Fibroblast of lung (primary cell): ENCODE measurements around the gene ZNF425. TPM values are rescaled to one million over a fixed set of nuclear protein-coding genes. Genes with fewer than 3 reads are reported as not detected.

Experiments used
- DNase-seq, 2 donors: peaks; one replicate each; pipeline versions ENCODE4 v3.0.0 to v3.0.0-alpha.2; 2010; ENCODE audit warnings: low read depth in 2 of 2
- H2AFZ ChIP-seq: 2 replicates; pipeline ENCODE4 v1.5.1; 2012; ENCODE audit warnings: low read length, control low read depth, inconsistent platforms
- H3K27ac ChIP-seq: 2 replicates; pipeline ENCODE4 v1.5.1; 2011; ENCODE audit warnings: low read length, control low read depth; ENCODE audit not compliant: insufficient read depth
- H3K27me3 ChIP-seq: 2 replicates; pipeline ENCODE4 v1.5.1; 2011; ENCODE audit warnings: mild to moderate bottlenecking, low read length; ENCODE audit not compliant: control insufficient read depth, insufficient read depth
- H3K36me3 ChIP-seq: 2 replicates; pipeline ENCODE4 v1.5.1; 2011; ENCODE audit warnings: low read length; ENCODE audit not compliant: control insufficient read depth, insufficient read depth
- H3K4me1 ChIP-seq: 2 replicates; pipeline ENCODE4 v1.5.1; 2011; ENCODE audit warnings: low read length; ENCODE audit not compliant: control insufficient read depth, insufficient read depth; ENCODE audit errors: extremely low read depth
- H3K4me2 ChIP-seq: 2 replicates; pipeline ENCODE4 v1.5.1; 2011; ENCODE audit warnings: low read length, control low read depth; ENCODE audit not compliant: insufficient read depth; ENCODE audit errors: extremely low read depth
- H3K4me3 ChIP-seq, 4 experiments: fragments of 200-600 bp in 1 of 4; sonication (generic) in 1 of 4; replicated peaks in 1 of 4; 2 replicates each; pipeline ENCODE4 v1.5.1; 2011 to 2016; ENCODE audit warnings: low read length in 4 of 4, low read depth in 3 of 4, mild to moderate bottlenecking in 3 of 4, control low read depth in 2 of 4, inconsistent platforms in 1 of 4, mixed read lengths in 1 of 4; ENCODE audit not compliant: insufficient read depth in 1 of 4; ENCODE audit errors: control extremely low read depth in 1 of 4
- H3K79me2 ChIP-seq: 2 replicates; pipeline ENCODE4 v1.5.1; 2012; ENCODE audit warnings: mild to moderate bottlenecking, low read length, inconsistent platforms; ENCODE audit not compliant: control insufficient read depth, insufficient read depth
- H3K9ac ChIP-seq: 2 replicates; pipeline ENCODE4 v1.5.1; 2011; ENCODE audit warnings: mild to moderate bottlenecking, low read length, control low read depth; ENCODE audit not compliant: insufficient read depth
- H3K9me3 ChIP-seq: 2 replicates; pipeline ENCODE4 v1.5.1; 2012; ENCODE audit warnings: low read depth, low read length; ENCODE audit not compliant: control insufficient read depth, insufficient read depth
- H4K20me1 ChIP-seq: 2 replicates; pipeline ENCODE4 v1.5.1; 2011; ENCODE audit warnings: low read length; ENCODE audit not compliant: control insufficient read depth, insufficient read depth; ENCODE audit errors: extremely low read depth
- EZH2 ChIP-seq: IDR thresholded peaks from 2 replicates; pipeline ENCODE4 v1.5.1; 2012; ENCODE audit warnings: low read length, control low read depth, mild to moderate bottlenecking; ENCODE audit errors: missing control alignments
- polyA plus RNA-seq, 2 donors: library from polyadenylated mRNA; depleted of rRNA in 1 of 2; stranded (reverse) in 1 of 2; unstranded in 1 of 2; fragments of >200 nt; gene quantifications; 2 replicates each; pipeline ENCODE4 v1.2.1, GENCODE V29; 2011 to 2012; ENCODE audit warnings: missing spikeins in 1 of 2
- total RNA-seq: library from RNA; depleted of rRNA; stranded (reverse); fragments of >200 nt; gene quantifications from 2 replicates; pipeline ENCODE4 v1.2.1, GENCODE V29; 2014
- TF ChIP-seq, protein P1 (sequence below), 2 donors: IDR thresholded peaks in 1 of 2; conservative IDR thresholded peaks in 1 of 2; 1 replicate in 1 of 2; 2 replicates in 1 of 2; pipeline ENCODE4 v1.5.1; 2011 to 2012; ENCODE audit warnings: low read length in 2 of 2, control low read depth in 1 of 2, inconsistent platforms in 1 of 2, low read depth in 1 of 2, mild to moderate bottlenecking in 1 of 2

The ZNF425 gene
- total and polyA plus RNA-seq, 2 donors (not counting 1 experiment from before 2014, with no cell fraction given) = 1.2 to 4.6 TPM

DNA sequence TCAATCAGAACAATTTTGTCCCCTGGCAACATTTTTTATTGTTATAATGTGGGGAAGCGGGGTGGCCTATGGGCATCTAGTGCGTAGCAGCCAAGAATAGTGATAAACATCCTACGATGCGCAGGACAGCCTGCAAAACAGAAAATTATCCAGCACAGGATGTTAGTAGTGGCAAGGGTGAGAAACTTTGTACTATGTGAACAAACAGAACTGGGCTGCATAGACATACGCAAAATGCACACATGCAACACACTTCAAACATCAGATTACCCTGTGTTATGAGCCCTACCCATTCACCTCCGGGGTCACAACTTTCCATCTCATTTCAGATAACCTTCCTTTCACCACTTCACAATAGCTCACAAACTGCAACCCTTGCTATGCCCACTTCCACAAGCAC, 38.7 kb downstream of the ZNF425 start:
- Histone ChIP-seq H3K9me3 (no peaks in the 10 kb centered on the region), H3K27me3 (no peaks in the 10 kb centered on the region), H2AFZ (no peak overlapping the region), H3K27ac (no peak overlapping the region), H3K4me2 (no peak overlapping the region), H3K36me3 (no peaks in the 10 kb centered on the region), H3K9ac (no peak overlapping the region), H3K4me1 (no peaks in the 10 kb centered on the region), H3K79me2 (peaks cover 4% of the 10 kb centered on the region), H4K20me1 (no peaks in the 10 kb centered on the region), H3K4me3 (no peak overlapping the region)
- no peak for DNase-seq
- TF ChIP-seq, protein P1, sequence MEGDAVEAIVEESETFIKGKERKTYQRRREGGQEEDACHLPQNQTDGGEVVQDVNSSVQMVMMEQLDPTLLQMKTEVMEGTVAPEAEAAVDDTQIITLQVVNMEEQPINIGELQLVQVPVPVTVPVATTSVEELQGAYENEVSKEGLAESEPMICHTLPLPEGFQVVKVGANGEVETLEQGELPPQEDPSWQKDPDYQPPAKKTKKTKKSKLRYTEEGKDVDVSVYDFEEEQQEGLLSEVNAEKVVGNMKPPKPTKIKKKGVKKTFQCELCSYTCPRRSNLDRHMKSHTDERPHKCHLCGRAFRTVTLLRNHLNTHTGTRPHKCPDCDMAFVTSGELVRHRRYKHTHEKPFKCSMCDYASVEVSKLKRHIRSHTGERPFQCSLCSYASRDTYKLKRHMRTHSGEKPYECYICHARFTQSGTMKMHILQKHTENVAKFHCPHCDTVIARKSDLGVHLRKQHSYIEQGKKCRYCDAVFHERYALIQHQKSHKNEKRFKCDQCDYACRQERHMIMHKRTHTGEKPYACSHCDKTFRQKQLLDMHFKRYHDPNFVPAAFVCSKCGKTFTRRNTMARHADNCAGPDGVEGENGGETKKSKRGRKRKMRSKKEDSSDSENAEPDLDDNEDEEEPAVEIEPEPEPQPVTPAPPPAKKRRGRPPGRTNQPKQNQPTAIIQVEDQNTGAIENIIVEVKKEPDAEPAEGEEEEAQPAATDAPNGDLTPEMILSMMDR (conservative IDR thresholded peaks at IDR 0.05 in 1 of 2, IDR thresholded peaks at IDR 0.05 in 1 of 2; ENCODE audit: low read depth in 1 of 2, low read length in 2 of 2) = no peak
- no peak for TF ChIP-seq EZH2

DNA sequence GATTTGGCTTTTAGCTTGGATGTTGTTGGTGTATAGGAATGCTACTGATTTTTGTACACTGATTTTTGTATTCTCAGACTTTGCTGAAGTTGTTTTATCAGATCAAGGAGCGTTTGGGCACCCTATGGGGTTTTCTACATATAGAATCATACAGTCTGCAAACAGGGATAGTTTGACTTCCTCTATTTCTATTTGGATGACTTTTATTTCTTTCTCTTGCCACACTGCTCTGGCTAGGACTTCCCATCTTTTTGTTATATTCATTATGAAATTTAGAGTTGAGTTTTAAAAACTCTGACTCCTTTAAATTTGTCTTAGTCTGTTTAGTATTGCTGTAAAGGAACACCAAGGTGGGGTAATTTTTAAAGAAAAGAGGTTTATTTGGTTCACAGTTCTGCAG, 40.3 kb downstream of the ZNF425 start:
- peaks cover 4% of the 10 kb centered on the region for H3K79me2 ChIP-seq
- H3K27me3 ChIP-seq = no peaks in the 10 kb centered on the region
- H2AFZ ChIP-seq = no peak overlapping the region
- H3K4me2 ChIP-seq = no peak overlapping the region
- H3K4me3 ChIP-seq = no peak overlapping the region
- TF ChIP-seq, protein P1 (conservative IDR thresholded peaks at IDR 0.05 in 1 of 2, IDR thresholded peaks at IDR 0.05 in 1 of 2; ENCODE audit: low read depth in 1 of 2, low read length in 2 of 2) = no peak
- TF ChIP-seq EZH2 = no peak
- DNase-seq = no peak
- H3K36me3 ChIP-seq = no peaks in the 10 kb centered on the region
- H3K9ac ChIP-seq = no peak overlapping the region
- H3K4me1 ChIP-seq = no peaks in the 10 kb centered on the region
- no peaks in the 10 kb centered on the region for H4K20me1 ChIP-seq
- H3K9me3 ChIP-seq = no peaks in the 10 kb centered on the region
- H3K27ac ChIP-seq = no peak overlapping the region

DNA sequence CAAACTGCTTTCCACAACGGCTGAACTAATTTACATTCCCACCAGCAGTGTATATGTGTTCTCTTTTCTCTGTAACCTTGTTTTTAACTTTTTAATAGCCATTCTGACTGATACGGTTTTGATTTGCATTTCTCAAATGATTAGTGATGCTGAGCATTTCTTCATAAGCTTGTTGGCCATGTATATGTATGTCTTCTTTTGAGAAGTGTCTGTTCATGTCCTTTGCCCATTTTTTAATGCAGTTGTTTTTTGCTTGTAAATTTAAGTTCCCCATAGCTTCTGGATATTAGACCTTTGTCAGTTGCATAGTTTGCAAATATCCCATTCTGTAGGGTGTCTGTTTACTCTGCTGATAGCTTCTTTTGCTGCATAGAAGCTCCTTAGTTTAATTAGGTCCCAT, 41.7 kb downstream of the ZNF425 start:
- H3K79me2 ChIP-seq = peaks cover 4% of the 10 kb centered on the region

More for the DNA sequence above, 41.7 kb downstream of the ZNF425 start:
- H3K4me3 ChIP-seq = no peak overlapping the region
- H3K9me3 ChIP-seq = no peaks in the 10 kb centered on the region
- TF ChIP-seq EZH2 = no peak
- TF ChIP-seq, protein P1 (conservative IDR thresholded peaks at IDR 0.05 in 1 of 2, IDR thresholded peaks at IDR 0.05 in 1 of 2; ENCODE audit: low read depth in 1 of 2, low read length in 2 of 2) = no peak
- H3K36me3 ChIP-seq = no peaks in the 10 kb centered on the region
- no peaks in the 10 kb centered on the region for H4K20me1 ChIP-seq
- no peaks in the 10 kb centered on the region for H3K4me1 ChIP-seq
- no peak overlapping the region for H3K4me2 ChIP-seq
- no peaks in the 10 kb centered on the region for H3K27me3 ChIP-seq
- H2AFZ ChIP-seq = no peak overlapping the region
- no peak for DNase-seq
- H3K9ac ChIP-seq = no peak overlapping the region
- no peak overlapping the region for H3K27ac ChIP-seq
